ENCODE results near the gene IGSF22. TPM values are rescaled to one million over a fixed set of nuclear protein-coding genes. Genes with fewer than 3 reads are reported as not detected.

Gene IGSF22
- total RNA-seq, 4 donors from 2014 or later, result 1.0 TPM; not detected in 3

DNA sequence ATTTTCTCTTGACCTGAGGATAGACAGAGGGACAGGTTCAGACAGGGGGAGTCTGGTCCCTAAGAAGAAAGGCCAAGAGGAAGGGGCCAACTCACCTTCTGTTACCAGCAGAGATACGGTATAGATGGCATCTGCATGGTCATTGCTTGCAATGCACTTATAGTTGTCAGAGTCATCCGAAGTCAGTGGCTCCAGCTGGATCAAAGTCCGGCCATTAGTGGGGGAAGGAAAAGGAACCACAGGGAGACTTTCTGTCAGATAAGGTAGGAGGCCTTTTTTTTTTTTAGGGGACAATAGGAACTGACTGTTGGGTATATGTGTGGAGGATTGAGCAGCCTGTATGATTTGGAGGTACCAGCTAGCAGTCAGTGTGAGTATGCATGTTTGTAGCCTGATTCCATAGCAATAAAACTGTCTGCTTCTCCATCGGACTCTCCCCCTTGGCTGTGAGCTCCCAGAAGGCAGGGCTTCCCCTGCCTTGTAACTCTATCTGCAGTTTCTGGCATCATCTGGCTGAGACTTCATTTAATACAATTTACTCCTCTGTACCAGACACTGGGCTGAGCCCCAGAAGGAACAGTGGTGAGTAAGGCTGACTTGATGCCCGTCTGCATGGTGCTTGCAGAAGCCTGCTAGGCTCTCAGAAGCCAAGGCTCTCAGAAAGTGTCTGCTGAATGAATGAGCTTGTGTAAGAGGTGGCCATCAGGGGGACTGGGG lies 5.7 kb downstream of the IGSF22 start:
- Histone ChIP-seq H3K27ac (peak overlapping the region; percentile 72 to 88), H3K9me3 (no peaks in the 10 kb centered on the region)

DNA sequence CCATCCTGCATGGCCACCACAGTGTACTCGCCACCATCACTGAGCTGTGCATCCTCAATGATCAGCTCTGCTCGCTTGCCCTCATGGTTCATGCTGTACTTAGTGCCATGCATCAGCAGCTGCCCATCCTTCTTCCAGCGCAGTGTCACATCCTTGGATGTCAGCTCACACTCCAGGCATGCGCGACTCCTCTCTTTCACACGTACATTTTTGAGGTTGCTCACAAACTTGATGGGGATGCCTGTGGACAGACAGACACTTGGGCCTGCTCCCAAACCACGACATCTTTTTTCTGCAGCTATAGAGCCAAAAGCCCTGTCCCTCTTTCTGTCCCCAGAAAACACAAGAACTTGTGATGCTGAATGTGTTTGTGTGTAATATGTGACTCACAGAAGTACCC lies 10.5 kb downstream of the IGSF22 start:
- no peak for DNase-seq

More for the DNA sequence above, 5.7 kb downstream of the IGSF22 start:
- Histone ChIP-seq H3K4me3 (peak overlapping the region in 1 of 2 donors; percentile 55), H3K36me3 (no peaks in the 10 kb centered on the region), H3K4me1 (peaks cover 0 to 7% of the 10 kb centered on the region in 2 donors), H3K27me3 (no peaks in the 10 kb centered on the region)
- intact Hi-C loops (cut with DNase I; ENCODE audit: low total_unique reads), result no loop called here
- no peak for TF ChIP-seq POLR2A (IDR thresholded peaks at IDR 0.05)
- TF ChIP-seq, protein P1, sequence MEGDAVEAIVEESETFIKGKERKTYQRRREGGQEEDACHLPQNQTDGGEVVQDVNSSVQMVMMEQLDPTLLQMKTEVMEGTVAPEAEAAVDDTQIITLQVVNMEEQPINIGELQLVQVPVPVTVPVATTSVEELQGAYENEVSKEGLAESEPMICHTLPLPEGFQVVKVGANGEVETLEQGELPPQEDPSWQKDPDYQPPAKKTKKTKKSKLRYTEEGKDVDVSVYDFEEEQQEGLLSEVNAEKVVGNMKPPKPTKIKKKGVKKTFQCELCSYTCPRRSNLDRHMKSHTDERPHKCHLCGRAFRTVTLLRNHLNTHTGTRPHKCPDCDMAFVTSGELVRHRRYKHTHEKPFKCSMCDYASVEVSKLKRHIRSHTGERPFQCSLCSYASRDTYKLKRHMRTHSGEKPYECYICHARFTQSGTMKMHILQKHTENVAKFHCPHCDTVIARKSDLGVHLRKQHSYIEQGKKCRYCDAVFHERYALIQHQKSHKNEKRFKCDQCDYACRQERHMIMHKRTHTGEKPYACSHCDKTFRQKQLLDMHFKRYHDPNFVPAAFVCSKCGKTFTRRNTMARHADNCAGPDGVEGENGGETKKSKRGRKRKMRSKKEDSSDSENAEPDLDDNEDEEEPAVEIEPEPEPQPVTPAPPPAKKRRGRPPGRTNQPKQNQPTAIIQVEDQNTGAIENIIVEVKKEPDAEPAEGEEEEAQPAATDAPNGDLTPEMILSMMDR (IDR thresholded peaks at IDR 0.05), result no peak
- DNase-seq, result peak in 1 of 2 donors; percentile 28

DNA sequence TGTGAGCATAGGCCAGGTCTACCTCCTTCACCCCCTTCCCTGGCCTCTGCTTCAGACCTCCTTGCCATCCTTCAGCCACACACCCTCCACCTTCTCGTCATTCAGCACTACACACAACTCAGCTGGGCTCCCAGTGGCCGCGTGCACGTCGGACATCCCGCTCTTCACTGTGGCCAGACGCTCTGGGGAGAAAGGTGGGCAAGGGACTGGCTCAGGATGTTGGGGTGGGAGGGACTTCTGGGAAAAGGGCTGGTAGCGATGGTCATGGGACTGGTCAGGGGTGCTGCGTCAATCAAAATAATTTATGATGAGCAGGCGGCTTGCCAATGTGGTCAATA lies 11.6 kb downstream of the IGSF22 start:
- H3K27ac ChIP-seq, result no peak overlapping the region
- DNase-seq, result no peak
- H3K27me3 ChIP-seq, result no peaks in the 10 kb centered on the region
- intact Hi-C loops (cut with DNase I; ENCODE audit: low total_unique reads), result no loop called here
- no peak for TF ChIP-seq POLR2A (IDR thresholded peaks at IDR 0.05)
- TF ChIP-seq, protein P1 (IDR thresholded peaks at IDR 0.05), result no peak
- no peaks in the 10 kb centered on the region for H3K9me3 ChIP-seq
- H3K4me3 ChIP-seq, result no peak overlapping the region
- H3K36me3 ChIP-seq, result no peaks in the 10 kb centered on the region
- H3K4me1 ChIP-seq, result no peaks in the 10 kb centered on the region

More for the DNA sequence above, 10.5 kb downstream of the IGSF22 start:
- Histone ChIP-seq H3K27me3 (no peaks in the 10 kb centered on the region), H3K9me3 (no peaks in the 10 kb centered on the region), H3K36me3 (no peaks in the 10 kb centered on the region), H3K4me1 (peaks cover 0 to 5% of the 10 kb centered on the region in 2 donors), H3K4me3 (no peak overlapping the region), H3K27ac (no peak overlapping the region)
- TF ChIP-seq POLR2A (IDR thresholded peaks at IDR 0.05), result no peak
- TF ChIP-seq, protein P1 (IDR thresholded peaks at IDR 0.05), result no peak
- intact Hi-C loops (cut with DNase I; ENCODE audit: low total_unique reads), result no loop called here

DNA sequence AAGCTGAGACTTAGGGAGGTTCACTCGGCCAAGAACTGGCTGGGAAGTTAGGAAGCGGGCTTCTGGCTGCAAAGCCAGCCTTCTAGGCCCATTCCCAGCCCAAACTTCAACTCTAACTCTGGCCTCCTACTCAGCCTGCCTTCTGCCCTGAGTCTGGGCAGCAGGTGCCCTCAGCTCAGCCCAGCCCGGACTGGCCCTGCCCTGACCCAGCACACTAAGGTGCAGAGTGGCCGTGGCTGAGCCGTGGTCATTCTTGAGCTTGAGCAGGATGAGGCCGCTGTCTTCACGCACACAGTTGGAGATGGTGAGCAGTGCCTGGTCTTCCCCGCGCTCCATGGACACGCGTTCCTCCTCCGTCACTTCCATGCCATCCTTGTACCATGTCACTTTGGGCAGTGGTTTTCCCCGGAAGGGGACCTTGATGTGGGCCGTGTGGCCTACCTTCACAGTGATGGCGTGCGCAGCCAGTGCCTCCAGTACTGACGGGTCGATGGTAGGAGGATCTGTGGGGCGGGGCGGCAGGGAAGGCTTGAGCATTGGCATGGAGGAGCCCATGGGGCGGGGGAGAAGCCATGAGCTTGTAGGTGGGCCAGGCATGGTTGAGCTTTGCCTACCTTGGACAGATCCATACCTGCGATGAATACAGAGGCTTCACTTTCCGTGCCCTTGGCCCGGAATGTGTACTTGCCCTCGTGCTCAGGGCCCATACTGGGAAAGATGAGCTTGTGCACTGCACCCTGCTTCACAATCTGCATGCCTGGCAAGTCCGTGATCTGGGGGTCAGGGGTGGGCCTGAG lies 12.1 kb downstream of the IGSF22 start:
- DNase-seq, result no peak
- no peak for TF ChIP-seq POLR2A (IDR thresholded peaks at IDR 0.05)
- TF ChIP-seq, protein P1 (IDR thresholded peaks at IDR 0.05), result no peak

DNA sequence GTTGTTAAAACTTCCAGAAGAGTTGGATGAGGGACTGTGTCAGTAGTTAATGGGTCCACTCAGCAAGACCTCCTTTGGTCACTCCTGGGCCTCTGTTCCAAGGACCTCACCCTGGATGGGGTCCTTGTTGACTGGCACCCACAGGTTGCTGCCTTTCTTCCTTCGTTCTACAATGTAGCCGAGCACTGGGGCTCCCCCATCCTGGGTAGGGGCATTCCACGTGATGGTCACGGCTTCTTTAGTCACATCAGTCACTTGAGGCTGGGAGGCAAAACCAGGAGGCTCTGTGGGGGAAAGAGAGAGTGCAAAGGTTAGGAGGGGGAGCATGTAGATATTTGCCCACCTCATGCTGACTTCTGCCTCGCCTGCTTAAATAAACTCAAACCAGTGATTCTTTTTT lies 15.4 kb downstream of the IGSF22 start:
- Histone ChIP-seq H3K9me3 (no peaks in the 10 kb centered on the region), H3K4me3 (no peak overlapping the region), H3K27me3 (no peaks in the 10 kb centered on the region), H3K27ac (no peak overlapping the region), H3K36me3 (no peaks in the 10 kb centered on the region), H3K4me1 (no peaks in the 10 kb centered on the region)
- intact Hi-C loops (cut with DNase I; ENCODE audit: low total_unique reads), result no loop called here
- no peak for DNase-seq
- TF ChIP-seq, protein P1 (IDR thresholded peaks at IDR 0.05), result no peak
- no peak for TF ChIP-seq POLR2A (IDR thresholded peaks at IDR 0.05)

More for the DNA sequence above, 12.1 kb downstream of the IGSF22 start:
- no peaks in the 10 kb centered on the region for H3K9me3 ChIP-seq
- H3K4me3 ChIP-seq, result no peak overlapping the region
- H3K36me3 ChIP-seq, result no peaks in the 10 kb centered on the region
- no peak overlapping the region for H3K27ac ChIP-seq
- no peaks in the 10 kb centered on the region for H3K27me3 ChIP-seq
- H3K4me1 ChIP-seq, result no peaks in the 10 kb centered on the region
- intact Hi-C loops (cut with DNase I; ENCODE audit: low total_unique reads), result no loop called here
